Liver (tissue), 9 donors: ENCODE results near the gene FAM120B. TPM values are rescaled to one million over a fixed set of nuclear protein-coding genes. Genes with fewer than 3 reads are reported as not detected.

Experiments used
- DNase-seq: peaks from one replicate; pipeline ENCODE4 v3.0.0-alpha.2; 2017; ENCODE audit warnings: low spot score
- H3K27ac ChIP-seq, 2 donors: one replicate each; pipeline ENCODE4 v1.7.0; 2013; ENCODE audit warnings: inconsistent platforms in 2 of 2, low read length in 2 of 2, control low read depth in 1 of 2, low read depth in 1 of 2, mild to moderate bottlenecking in 1 of 2
- H3K27me3 ChIP-seq, 4 donors: one replicate each; pipeline versions ENCODE4 v1.6.1 to v1.7.0; 2013; ENCODE audit warnings: low read length in 3 of 4, inconsistent platforms in 1 of 4, mild to moderate bottlenecking in 1 of 4, moderate library complexity in 1 of 4; ENCODE audit not compliant: control insufficient read depth in 4 of 4, insufficient read depth in 4 of 4
- H3K36me3 ChIP-seq, 4 donors: one replicate each; pipeline versions ENCODE4 v1.6.1 to v1.7.0; 2013; ENCODE audit warnings: low read length in 3 of 4, mild to moderate bottlenecking in 3 of 4, low read depth in 1 of 4, moderate library complexity in 1 of 4; ENCODE audit not compliant: control insufficient read depth in 4 of 4, insufficient read depth in 3 of 4
- H3K4me1 ChIP-seq, 4 donors: one replicate each; pipeline versions ENCODE4 v1.6.1 to v1.7.0; 2013; ENCODE audit warnings: low read length in 3 of 4, mild to moderate bottlenecking in 3 of 4, moderate library complexity in 1 of 4; ENCODE audit not compliant: control insufficient read depth in 4 of 4, insufficient read depth in 4 of 4
- H3K4me3 ChIP-seq, 3 donors: one replicate each; pipeline versions ENCODE4 v1.6.1 to v1.7.0; 2013; ENCODE audit warnings: low read length in 3 of 3, control low read depth in 1 of 3, low read depth in 1 of 3, mild to moderate bottlenecking in 1 of 3
- H3K9ac ChIP-seq, 2 donors: one replicate each; pipeline ENCODE4 v1.7.0; 2013; ENCODE audit warnings: low read length in 2 of 2, mild to moderate bottlenecking in 2 of 2, moderate library complexity in 2 of 2, control low read depth in 1 of 2, low read depth in 1 of 2
- H3K9me3 ChIP-seq, 4 donors: one replicate each; pipeline versions ENCODE4 v1.6.1 to v1.7.0; 2013; ENCODE audit warnings: low read length in 3 of 4; ENCODE audit not compliant: control insufficient read depth in 4 of 4
- CTCF ChIP-seq: fragments of 150-350 bp; IDR thresholded peaks from 2 replicates; pipeline ENCODE4 v1.5.1; 2017; ENCODE audit warnings: improper control_type of control experiment, low read depth, low read length; ENCODE audit not compliant: missing input control
- EGR1 ChIP-seq, 2 donors: IDR thresholded peaks; 2 replicates each; pipeline ENCODE4 v1.6.1; 2016 to 2018; ENCODE audit warnings: antibody characterized with exemption in 2 of 2, low read depth in 2 of 2
- FOXA1 ChIP-seq: IDR thresholded peaks from 2 replicates; pipeline ENCODE4 v1.6.1; 2016; ENCODE audit warnings: antibody characterized with exemption
- FOXA2 ChIP-seq: IDR thresholded peaks from 2 replicates; pipeline ENCODE4 v1.6.1; 2016; ENCODE audit warnings: antibody characterized with exemption
- GABPA ChIP-seq, 2 donors: IDR thresholded peaks in 1 of 2; conservative IDR thresholded peaks in 1 of 2; 2 replicates each; pipeline ENCODE4 v1.6.1; 2016; ENCODE audit warnings: antibody characterized with exemption in 2 of 2, mild to moderate bottlenecking in 1 of 2, moderate library complexity in 1 of 2
- HNF4A ChIP-seq, 2 donors: conservative IDR thresholded peaks; 2 replicates each; pipeline ENCODE4 v1.6.1; 2016; ENCODE audit warnings: antibody characterized with exemption in 2 of 2, mild to moderate bottlenecking in 2 of 2
- HNF4G ChIP-seq: IDR thresholded peaks from 2 replicates; pipeline ENCODE4 v1.6.1; 2016; ENCODE audit warnings: antibody characterized with exemption
- JUND ChIP-seq, 2 donors: IDR thresholded peaks; 2 replicates each; pipeline ENCODE4 v1.6.1; 2016; ENCODE audit warnings: antibody characterized with exemption in 2 of 2
- NR2F2 ChIP-seq: IDR thresholded peaks from 2 replicates; pipeline ENCODE4 v1.6.1; 2016; ENCODE audit warnings: antibody characterized with exemption
- RAD21 ChIP-seq, 2 donors: IDR thresholded peaks; 2 replicates each; pipeline ENCODE4 v1.6.1; 2016; ENCODE audit warnings: antibody characterized with exemption in 2 of 2, mild to moderate bottlenecking in 2 of 2
- REST ChIP-seq: IDR thresholded peaks from 2 replicates; pipeline ENCODE4 v1.6.1; 2016; ENCODE audit warnings: antibody characterized with exemption, mild to moderate bottlenecking
- RXRA ChIP-seq, 2 donors: IDR thresholded peaks; 2 replicates each; pipeline ENCODE4 v1.6.1; 2017 to 2018; ENCODE audit warnings: antibody characterized with exemption in 2 of 2, mild to moderate bottlenecking in 1 of 2
- SP1 ChIP-seq: IDR thresholded peaks from 2 replicates; pipeline ENCODE4 v1.6.1; 2018; ENCODE audit warnings: antibody characterized with exemption, mild to moderate bottlenecking
- TAF1 ChIP-seq: conservative IDR thresholded peaks from 2 replicates; pipeline ENCODE4 v1.6.1; 2016; ENCODE audit warnings: antibody characterized with exemption, mild to moderate bottlenecking
- YY1 ChIP-seq: IDR thresholded peaks from 2 replicates; pipeline ENCODE4 v1.6.1; 2016; ENCODE audit warnings: antibody characterized with exemption, mild to moderate bottlenecking
- ZBTB33 ChIP-seq: IDR thresholded peaks from 2 replicates; pipeline ENCODE4 v1.6.1; 2016; ENCODE audit warnings: antibody characterized with exemption
- WGBS: extraction: QIAGEN DNeasy Blood & Tissue Kit; methylation state at CpG from one replicate; pipeline ENCODE4 v1.1.7; 2013; 5-methylcytosine and 5-hydroxymethylcytosine counted together
- polyA plus RNA-seq, 2 donors: library from polyadenylated mRNA; stranded (reverse) in 1 of 2; unstranded in 1 of 2; fragments of 200-250 nt in 1 of 2; fragments of >200 nt in 1 of 2; fragmentation: Nextera tagmentation in 1 of 2; extraction: Ambion mirVana in 1 of 2; gene quantifications; one replicate each; pipeline versions ENCODE4 v1.2.1 to v1.2.3, GENCODE V29; 2013 to 2015
- total RNA-seq, 2 donors: library from RNA; depleted of rRNA; stranded (reverse); fragments of >200 nt; gene quantifications; one replicate each; pipeline ENCODE4 v1.2.3, GENCODE V29; 2014
- TF ChIP-seq, protein P1 (sequence below): IDR thresholded peaks from 2 replicates; pipeline ENCODE4 v1.6.1; 2016; ENCODE audit warnings: antibody characterized with exemption
- TF ChIP-seq, protein P2 (sequence below): IDR thresholded peaks from 2 replicates; pipeline ENCODE4 v1.6.1; 2016; ENCODE audit warnings: antibody characterized with exemption
- donor health status: healthy.
- donor health status: healthy.
- donor health status: healthy.
- donor health status: healthy.
- donor health status: healthy.

The FAM120B gene
- total and polyA plus RNA-seq, 4 donors, result 6.0 to 11.1 (median 9.1) TPM

DNA sequence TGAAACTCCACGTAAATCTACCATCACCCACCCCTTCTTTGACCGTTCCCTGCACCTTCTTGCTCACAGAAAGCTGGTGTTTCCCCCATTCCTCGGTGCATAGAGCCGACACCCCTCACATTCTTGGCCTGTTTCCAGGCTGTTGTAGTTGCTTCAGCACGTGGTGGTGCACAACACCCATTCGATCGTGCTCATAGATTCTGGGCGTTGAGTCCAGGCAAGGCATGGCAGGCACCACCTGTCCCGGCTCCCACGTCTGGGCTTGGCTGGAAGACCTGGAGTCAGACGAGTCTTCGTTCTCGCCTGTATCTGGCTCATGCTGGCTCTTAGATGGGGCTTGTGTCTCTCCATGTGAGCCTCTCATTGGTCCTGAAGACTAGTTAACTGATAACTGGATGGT lies 100.6 kb downstream of the FAM120B start:
- no peak for DNase-seq

More for the DNA sequence above, 100.6 kb downstream of the FAM120B start:
- H3K4me3 ChIP-seq, result no peak overlapping the region
- no peak overlapping the region for H3K27ac ChIP-seq
- 86% methylated on average over 13 of the region's 13 CpGs for WGBS
- no peaks in the 10 kb centered on the region for H3K4me1 ChIP-seq
- H3K36me3 ChIP-seq, result peaks cover 2 to 36% (median 26%) of the 10 kb centered on the region in 4 donors
- H3K27me3 ChIP-seq, result no peaks in the 10 kb centered on the region
- H3K9me3 ChIP-seq, result no peaks in the 10 kb centered on the region
- TF ChIP-seq EGR1 (IDR thresholded peaks at IDR 0.05; ENCODE audit: low read depth in 2 of 2) (no peak), FOXA2 (no peak), GABPA (IDR thresholded peaks at IDR 0.05 in 1 of 2, conservative IDR thresholded peaks at IDR 0.05 in 1 of 2) (no peak), ZBTB33 (no peak), RXRA (IDR thresholded peaks at IDR 0.05) (no peak), TAF1 (no peak), JUND (IDR thresholded peaks at IDR 0.05) (no peak), YY1 (no peak), HNF4A (conservative IDR thresholded peaks at IDR 0.05) (no peak), REST (no peak), SP1 (no peak), HNF4G (no peak), CTCF (no peak), NR2F2 (no peak), FOXA1 (no peak), RAD21 (IDR thresholded peaks at IDR 0.05) (no peak)
- TF ChIP-seq, protein P1, sequence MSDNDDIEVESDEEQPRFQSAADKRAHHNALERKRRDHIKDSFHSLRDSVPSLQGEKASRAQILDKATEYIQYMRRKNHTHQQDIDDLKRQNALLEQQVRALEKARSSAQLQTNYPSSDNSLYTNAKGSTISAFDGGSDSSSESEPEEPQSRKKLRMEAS, result no peak
- TF ChIP-seq, protein P2, sequence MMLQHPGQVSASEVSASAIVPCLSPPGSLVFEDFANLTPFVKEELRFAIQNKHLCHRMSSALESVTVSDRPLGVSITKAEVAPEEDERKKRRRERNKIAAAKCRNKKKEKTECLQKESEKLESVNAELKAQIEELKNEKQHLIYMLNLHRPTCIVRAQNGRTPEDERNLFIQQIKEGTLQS, result no peak
- no peak overlapping the region for H3K9ac ChIP-seq
